GM12892 (cell line): Measurements from ENCODE around the gene NAALADL2.

ENCODE experiments used
- DNase-seq: peaks from one replicate; pipeline ENCODE4 v3.0.0; 2011; ENCODE audit not compliant: insufficient read length
- FAIRE-seq: peaks from 2 replicates; lab custom pipeline; 2011; peaks lifted over from hg19 to GRCh38; lab: Jason Lieb, UNC
- POLR2A ChIP-seq: IDR thresholded peaks from 2 replicates; pipeline ENCODE4 v1.6.1; 2011; ENCODE audit warnings: low read depth, low read length, control low read depth
- POLR2AphosphoS5 ChIP-seq: IDR thresholded peaks from 2 replicates; pipeline ENCODE4 v1.6.1; 2011; ENCODE audit warnings: low read depth, low read length, control low read depth
- TAF1 ChIP-seq: IDR thresholded peaks from 2 replicates; pipeline ENCODE4 v1.6.1; 2011; ENCODE audit warnings: low read depth, mild to moderate bottlenecking, control low read depth, low read length, borderline replicate concordance

NAALADL2 gene

GRCh38 chr3:175571096-175571495 is 712.0 kb downstream of the NAALADL2 start:
- FAIRE-seq: no peak
- DNase-seq: no peak
- TF ChIP-seq POLR2AphosphoS5: no peak
- TF ChIP-seq POLR2A: no peak
- TF ChIP-seq TAF1: no peak

- FAIRE-seq (no peak), DNase-seq (no peak)
- TF ChIP-seq TAF1 (no peak), POLR2AphosphoS5 (no peak)
Observed at GRCh38 chr3:175573226-175573625, 714.1 kb downstream of the NAALADL2 start.

- TF ChIP-seq TAF1: no peak
- no peak for TF ChIP-seq POLR2AphosphoS5
- TF ChIP-seq POLR2A: no peak
- no peak for DNase-seq
- no peak for FAIRE-seq
Observed at GRCh38 chr3:175580318-175580717, 721.2 kb downstream of the NAALADL2 start.

- no peak for TF ChIP-seq POLR2AphosphoS5
- TF ChIP-seq POLR2A: no peak
- no peak for TF ChIP-seq TAF1
- FAIRE-seq (no peak), DNase-seq (no peak)
Observed at GRCh38 chr3:175585898-175586297, 726.8 kb downstream of the NAALADL2 start.

- DNase-seq (no peak), FAIRE-seq (no peak)
- TF ChIP-seq POLR2AphosphoS5 (no peak), POLR2A (no peak), TAF1 (no peak)
Observed at GRCh38 chr3:175590745-175591144, 731.6 kb downstream of the NAALADL2 start.

- no peak for FAIRE-seq
- TF ChIP-seq POLR2A (no peak), POLR2AphosphoS5 (no peak), TAF1 (no peak)
Observed at GRCh38 chr3:175591375-175591774, 732.2 kb downstream of the NAALADL2 start.

GRCh38 chr3:175593331-175593730 is 734.2 kb downstream of the NAALADL2 start:
- DNase-seq: no peak
- TF ChIP-seq TAF1 (no peak), POLR2A (no peak), POLR2AphosphoS5 (no peak)
- no peak for FAIRE-seq

More at GRCh38 chr3:175591375-175591774, 732.2 kb downstream of the NAALADL2 start:
- no peak for DNase-seq

- DNase-seq: no peak
- FAIRE-seq: no peak
- TF ChIP-seq POLR2A: no peak
- TF ChIP-seq POLR2AphosphoS5: no peak
- no peak for TF ChIP-seq TAF1
Observed at GRCh38 chr3:175598740-175599139, 739.6 kb downstream of the NAALADL2 start.

- DNase-seq (no peak), FAIRE-seq (no peak)
- no peak for TF ChIP-seq TAF1
- TF ChIP-seq POLR2AphosphoS5: no peak
- no peak for TF ChIP-seq POLR2A
Observed at GRCh38 chr3:175601521-175601920, 742.4 kb downstream of the NAALADL2 start.

GRCh38 chr3:175605851-175606250 is 746.7 kb downstream of the NAALADL2 start:
- no peak for FAIRE-seq
- no peak for TF ChIP-seq POLR2AphosphoS5
- no peak for TF ChIP-seq POLR2A
- no peak for TF ChIP-seq TAF1
- no peak for DNase-seq

GRCh38 chr3:175606650-175607318 is 747.6 kb downstream of the NAALADL2 start:
- FAIRE-seq: no peak

GRCh38 chr3:175608356-175608755 is 749.2 kb downstream of the NAALADL2 start:
- TF ChIP-seq POLR2AphosphoS5: no peak
- TF ChIP-seq POLR2A: no peak
- no peak for TF ChIP-seq TAF1
- no peak for FAIRE-seq
- DNase-seq: no peak

More at GRCh38 chr3:175606650-175607318, 747.6 kb downstream of the NAALADL2 start:
- DNase-seq: no peak
- TF ChIP-seq POLR2A: no peak
- TF ChIP-seq POLR2AphosphoS5: no peak
- TF ChIP-seq TAF1: no peak
